HG03342 (cell line): ENCODE data around the gene ELF1.

Source experiments
- ATAC-seq: cut with Tn5 transposase; IDR thresholded peaks from one replicate; pipeline ENCODE4 v1.9.1; 2021; ENCODE audit warnings: mild to moderate bottlenecking, moderate library complexity; ENCODE audit not compliant: unreplicated experiment

Gene ELF1

DNA sequence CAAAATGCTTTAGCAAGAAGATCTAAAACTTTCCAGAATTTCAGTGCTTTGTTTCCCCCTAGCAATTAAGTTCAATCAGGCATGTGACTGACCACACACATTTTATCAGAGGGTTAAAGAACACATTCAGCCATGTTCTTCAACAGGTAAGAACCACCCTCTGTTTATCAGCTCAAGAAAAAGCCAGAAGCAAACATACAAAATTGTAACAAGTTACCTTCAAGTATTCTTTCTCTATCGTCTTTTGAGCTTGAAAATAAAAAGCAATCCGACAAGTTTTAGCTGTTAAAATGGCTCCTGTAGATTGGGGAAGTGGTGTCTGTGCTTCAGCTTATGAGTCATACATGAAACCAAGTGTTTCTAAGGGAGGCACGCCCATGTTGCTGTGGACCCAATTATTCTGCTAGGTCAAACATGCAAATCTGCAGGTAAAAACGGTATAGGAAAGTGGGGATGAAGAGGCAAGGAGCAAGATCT, at the start of gene ELF1:
TSS of gene ELF1 (minus strand) at position 306 of the 477 bp plus-strand sequence. CDS start 37,262 bp downstream, outside the sequence.
- peak; percentile 90 for ATAC-seq

- ATAC-seq = no peak
These were observed 46.0 kb upstream of the ELF1 start for GRCh38 chr13:41065078-41065477.

- no peak for ATAC-seq
These were observed 45.4 kb upstream of the ELF1 start for GRCh38 chr13:41064493-41064892.

DNA sequence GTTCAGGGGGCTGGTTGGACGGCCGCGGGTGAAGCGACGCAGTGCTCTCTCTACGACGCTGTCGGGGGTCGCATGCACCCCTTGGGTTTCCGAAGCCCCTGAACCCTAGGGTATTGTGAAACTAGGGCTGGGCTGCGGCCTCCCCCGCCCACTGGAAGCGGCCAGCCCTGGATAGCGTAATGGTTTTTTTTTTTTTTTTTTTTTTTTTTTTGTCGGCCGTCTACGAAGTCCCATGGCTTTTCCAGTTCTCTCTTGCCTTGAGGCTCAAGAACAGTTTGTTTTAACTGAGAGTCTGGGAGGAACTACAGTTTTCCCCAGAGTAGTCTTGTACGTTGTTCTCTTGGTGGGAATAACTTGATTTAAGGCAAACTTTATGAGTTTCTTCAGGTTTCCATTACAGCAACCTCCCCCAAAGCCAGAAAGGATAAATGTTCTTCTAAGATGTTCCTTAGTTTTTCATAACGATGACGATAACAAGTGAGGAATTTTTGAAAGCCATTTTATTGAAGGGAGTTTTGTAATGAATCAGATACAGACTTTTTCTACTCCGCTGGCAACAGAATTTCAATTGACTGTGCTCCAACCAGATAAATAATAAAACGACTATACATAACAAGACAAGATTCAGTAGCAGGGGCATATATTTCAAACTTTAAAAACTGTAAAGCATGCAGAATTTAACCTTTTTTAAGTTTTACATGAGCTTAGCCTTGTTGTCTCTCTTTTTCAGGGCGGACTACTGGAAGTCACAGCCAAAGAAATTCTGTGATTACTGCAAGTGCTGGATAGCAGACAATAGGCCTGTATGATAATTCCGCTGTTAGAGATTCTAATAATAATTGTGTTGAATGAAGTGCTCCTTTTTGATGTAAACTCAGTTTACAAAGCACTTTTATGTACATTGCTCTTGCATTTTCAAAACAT, 43.1 kb upstream of the ELF1 start:
- ATAC-seq = peak; percentile 28

- ATAC-seq = peak; percentile 74
These were observed 42.2 kb upstream of the ELF1 start, which contains the start of gene WBP4 for GRCh38 chr13:41061075-41061913. TSS of gene WBP4 (plus strand) at chr13:41061509. CDS start at chr13:41061674, 165 bp downstream.

- peak; percentile 26 for ATAC-seq
These were observed 41.6 kb upstream of the ELF1 start for GRCh38 chr13:41060724-41061074.

- ATAC-seq = peak; percentile 36
These were observed 41.1 kb upstream of the ELF1 start for GRCh38 chr13:41060082-41060723.

DNA sequence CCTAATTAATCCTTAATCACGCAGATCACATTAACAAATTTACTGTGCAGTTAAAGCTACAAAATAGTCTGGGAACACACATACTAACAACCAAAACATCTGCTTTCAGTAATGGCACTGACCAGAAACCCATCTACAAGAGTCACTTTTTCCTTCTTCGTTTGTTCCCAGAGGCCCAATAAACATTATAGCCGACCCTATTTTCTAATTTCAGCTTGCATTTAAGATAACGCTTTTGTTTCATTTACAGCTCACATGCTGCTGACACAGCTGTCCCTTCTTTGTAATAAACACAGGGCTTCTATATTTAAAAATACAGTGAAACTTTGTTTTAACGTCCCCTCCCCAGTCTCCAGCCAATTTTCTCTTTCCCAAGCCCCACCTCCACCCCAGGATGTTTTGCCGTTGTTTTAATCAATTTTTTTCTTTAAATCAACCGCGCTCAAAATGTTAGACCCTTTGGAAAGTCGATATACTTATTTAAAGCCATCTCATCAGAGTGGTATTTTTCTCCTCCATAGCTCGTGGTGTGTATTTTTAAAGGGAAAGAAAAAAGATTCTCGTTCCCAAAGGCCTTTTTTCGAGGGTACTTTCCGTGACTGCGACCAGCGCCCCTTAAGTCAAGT, 40.5 kb upstream of the ELF1 start:
- no peak for ATAC-seq

GRCh38 chr13:41058295-41059070, 39.4 kb upstream of the ELF1 start:
- ATAC-seq = no peak

DNA sequence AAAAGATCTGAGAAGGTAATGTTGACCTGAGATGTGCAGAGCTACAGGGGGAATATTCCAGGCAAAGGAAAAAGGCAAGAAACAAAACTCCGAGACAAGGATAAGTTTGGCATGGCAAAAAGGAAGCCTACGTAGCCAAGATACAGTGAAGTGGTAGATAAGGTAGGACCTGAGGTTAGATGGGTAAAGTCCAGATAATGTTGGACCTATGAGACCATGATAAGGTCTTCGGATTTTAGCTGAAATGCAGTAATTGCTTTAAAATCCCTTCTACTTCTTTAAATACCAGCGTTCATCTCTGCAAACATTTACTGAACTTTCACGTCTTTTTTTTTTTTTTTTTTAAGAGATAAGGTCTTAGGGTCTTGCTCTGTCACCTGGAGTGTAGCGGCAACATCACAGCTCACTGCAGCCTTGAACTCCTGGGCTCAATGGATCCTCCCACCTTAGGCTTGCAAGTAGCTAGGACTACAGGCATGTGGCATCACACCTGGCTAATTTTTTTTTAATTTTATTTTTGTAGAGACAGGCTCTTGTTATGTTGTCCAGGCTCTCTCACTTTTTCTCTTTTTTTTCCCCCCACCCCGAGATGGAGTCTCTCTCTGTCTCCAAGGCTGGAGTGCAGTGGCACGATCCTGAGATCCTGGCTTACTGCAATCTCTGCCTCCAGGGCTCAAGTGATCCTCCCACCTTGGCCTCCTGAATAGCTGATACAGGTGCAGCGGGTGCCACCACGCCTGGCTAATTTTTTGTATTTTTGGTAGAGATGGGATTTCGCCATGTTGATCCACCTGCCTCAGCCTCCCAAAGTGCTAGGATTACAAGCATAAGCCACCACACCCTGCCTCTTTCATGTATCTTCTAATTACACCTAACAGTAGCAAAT, 38.0 kb upstream of the ELF1 start:
- no peak for ATAC-seq

DNA sequence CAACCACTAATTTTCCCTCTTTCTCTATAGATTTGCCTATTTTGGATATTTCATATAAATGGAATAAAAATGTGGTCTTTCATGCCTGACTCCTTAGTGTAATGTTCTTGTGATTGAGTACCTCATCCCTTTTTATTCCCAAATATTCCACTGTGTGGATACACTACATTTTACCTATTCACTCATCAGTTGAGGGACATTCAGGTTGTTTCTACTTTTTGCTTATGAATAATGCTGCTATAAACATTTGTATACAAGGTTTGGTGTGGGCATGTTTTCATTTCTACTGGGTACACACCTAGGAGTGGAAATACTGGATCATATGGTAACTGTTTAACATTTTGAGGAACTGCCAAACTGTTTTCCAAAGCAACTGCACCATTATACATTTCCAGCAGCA, 37.1 kb upstream of the ELF1 start:
- ATAC-seq = no peak

GRCh38 chr13:41054919-41055619, 36.0 kb upstream of the ELF1 start:
- ATAC-seq = no peak

GRCh38 chr13:41054212-41054877, 35.2 kb upstream of the ELF1 start:
- peak; percentile 34 for ATAC-seq

GRCh38 chr13:41053384-41053826, 34.3 kb upstream of the ELF1 start:
- ATAC-seq = peak; percentile 81

DNA sequence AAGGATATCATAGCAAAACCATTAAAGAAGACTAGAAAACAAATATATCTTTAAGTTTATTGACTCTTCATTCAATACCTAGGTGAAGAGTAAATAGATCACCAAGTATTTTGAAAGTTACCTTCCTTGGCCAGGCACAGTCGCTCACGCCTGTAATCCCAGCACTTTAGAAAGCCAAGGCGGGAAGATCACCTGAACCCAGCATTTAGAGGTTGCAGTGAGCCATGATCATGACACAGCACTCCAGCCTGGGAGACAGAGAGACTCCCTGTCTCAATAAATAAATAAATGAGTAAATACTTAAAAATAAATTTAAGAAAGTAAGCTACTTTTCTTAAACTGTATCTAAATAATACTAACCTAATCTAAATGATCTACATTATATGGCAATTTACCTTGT, 33.3 kb upstream of the ELF1 start:
- no peak for ATAC-seq

DNA sequence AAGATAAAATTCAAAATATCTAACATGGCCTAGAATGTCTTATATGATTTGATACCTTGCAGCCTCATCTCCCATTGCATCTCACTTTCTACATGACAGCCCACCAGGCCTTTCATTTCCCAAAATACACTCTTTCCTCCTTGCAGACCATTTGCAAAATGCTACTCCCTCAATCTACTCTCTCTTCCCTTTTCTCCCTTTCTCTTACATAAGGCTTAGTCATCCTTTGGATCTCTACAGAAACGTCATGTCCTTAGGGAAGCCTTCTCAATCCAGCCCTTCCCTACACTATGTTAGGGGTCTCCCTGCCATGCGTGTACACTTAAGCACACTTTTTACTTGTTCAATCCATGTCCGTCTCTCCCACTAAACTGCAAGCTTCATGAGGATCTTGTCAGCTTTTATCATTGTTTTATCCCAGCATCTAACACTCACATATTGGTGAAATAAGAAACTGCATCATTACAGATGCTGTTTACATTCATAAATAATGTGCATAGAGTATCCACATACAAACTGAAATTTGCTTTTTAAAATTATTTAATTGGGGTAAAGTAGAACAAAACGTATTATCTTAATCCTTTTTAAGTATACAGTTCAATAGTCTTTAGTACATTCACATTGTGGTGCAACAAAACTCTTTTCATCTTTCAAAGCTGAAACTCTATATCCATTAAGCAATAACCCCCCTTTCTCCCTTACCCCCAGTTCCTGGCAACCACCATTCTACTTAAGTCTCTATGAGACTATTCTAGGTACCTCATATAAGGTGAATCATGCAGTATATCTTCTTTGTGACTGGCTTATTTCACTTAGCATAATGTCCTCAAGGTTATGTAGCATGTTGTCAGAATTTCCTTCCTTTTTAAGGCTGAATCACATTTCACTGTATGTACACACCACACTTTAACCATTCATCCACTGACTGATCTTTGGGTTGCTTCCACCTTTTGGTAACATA, 30.6 kb upstream of the ELF1 start:
- no peak for ATAC-seq
